Endothelial cell of umbilical vein (primary cell): ENCODE measurements around the gene ATXN2. TPM values are rescaled to one million over a fixed set of nuclear protein-coding genes. Genes with fewer than 3 reads are reported as not detected.

Source experiments
- BruUV-seq: library from RNA; stranded (reverse); fragments of 400-500 nt; replicated peaks from 2 replicates; lab custom pipeline; 2021; lab: Mats Ljungman, UMichigan
- CTCF ChIA-PET: fragments of 300-600, 350-600 bp; sonication (Branson Sonifier 250); formaldehyde crosslinking; loops from one replicate; lab custom pipeline; 2021; ENCODE audit warnings: antibody characterized with exemption, inconsistent platforms; lab: Charles Lee
- POLR2A ChIA-PET: fragments of 300-600, 350-600 bp; sonication (Branson Sonifier 250); formaldehyde crosslinking; loops from one replicate; lab custom pipeline; 2021; ENCODE audit warnings: antibody characterized with exemption, inconsistent platforms; lab: Charles Lee
- DNase-seq: peaks from one replicate; pipeline ENCODE4 v3.0.0-alpha.2; 2011; ENCODE audit warnings: low read depth, low spot score
- FAIRE-seq: peaks from 2 replicates; lab custom pipeline; 2011; peaks lifted over from hg19 to GRCh38; lab: Jason Lieb, UNC
- H2AFZ ChIP-seq: 2 replicates; pipeline ENCODE4 v1.6.0; 2012; ENCODE audit warnings: low read depth, low read length, control low read depth, inconsistent platforms
- H3K27ac ChIP-seq: 2 replicates; pipeline ENCODE4 v1.5.1; 2011; ENCODE audit warnings: low read depth, mild to moderate bottlenecking, control low read depth, low read length, moderate library complexity; ENCODE audit not compliant: insufficient read depth
- H3K27me3 ChIP-seq, 2 experiments: 2 replicates each; pipeline versions ENCODE4 v1.6.0 to v1.6.1; 2011; ENCODE audit warnings: low read length in 2 of 2, mixed read lengths in 1 of 2; ENCODE audit not compliant: control insufficient read depth in 2 of 2, insufficient read depth in 2 of 2
- H3K36me3 ChIP-seq, 2 experiments: 2 replicates in 1 of 2; 3 replicates in 1 of 2; pipeline ENCODE4 v1.5.1; 2011; ENCODE audit warnings: low read length in 2 of 2, mild to moderate bottlenecking in 1 of 2, moderate library complexity in 1 of 2; ENCODE audit not compliant: control insufficient read depth in 2 of 2, insufficient read depth in 2 of 2; ENCODE audit errors: extremely low read depth in 1 of 2
- H3K4me1 ChIP-seq: 3 replicates; pipeline ENCODE4 v1.5.1; 2011; ENCODE audit warnings: mild to moderate bottlenecking, low read length; ENCODE audit not compliant: control insufficient read depth, insufficient read depth; ENCODE audit errors: extremely low read depth
- H3K4me2 ChIP-seq: 2 replicates; pipeline ENCODE4 v1.6.1; 2011; ENCODE audit warnings: low read length, control low read depth, mixed read lengths; ENCODE audit not compliant: insufficient read depth
- H3K4me3 ChIP-seq, 3 experiments: fragments of 200-600 bp in 1 of 3; sonication (generic), shearing (Covaris generic) in 1 of 3; replicated peaks in 1 of 3; 2 replicates each; pipeline ENCODE4 v1.5.1; 2011 to 2016; ENCODE audit warnings: control low read depth in 3 of 3, low read length in 3 of 3, mild to moderate bottlenecking in 2 of 3, inconsistent platforms in 1 of 3, low read depth in 1 of 3, moderate library complexity in 1 of 3; ENCODE audit not compliant: insufficient read depth in 1 of 3
- H3K79me2 ChIP-seq: 2 replicates; pipeline ENCODE4 v1.6.0; 2012; ENCODE audit warnings: low read length, inconsistent platforms; ENCODE audit not compliant: control insufficient read depth, insufficient read depth
- H3K9ac ChIP-seq: replicated peaks from 2 replicates; pipeline ENCODE3; 2011; ENCODE audit warnings: low read length, control low read depth; ENCODE audit not compliant: insufficient read depth; ENCODE audit errors: extremely low read depth
- H3K9me1 ChIP-seq: replicated peaks from 3 replicates; pipeline ENCODE4 v1.6.0; 2011; ENCODE audit warnings: mild to moderate bottlenecking, low read length; ENCODE audit not compliant: control insufficient read depth, insufficient read depth; ENCODE audit errors: extremely low read depth
- H3K9me3 ChIP-seq: replicated peaks from 2 replicates; pipeline ENCODE4 v1.5.1; 2012; ENCODE audit warnings: low read length, inconsistent platforms; ENCODE audit not compliant: control insufficient read depth, insufficient read depth
- H4K20me1 ChIP-seq: replicated peaks from 2 replicates; pipeline ENCODE3; 2011; ENCODE audit warnings: mild to moderate bottlenecking, low read length; ENCODE audit not compliant: control insufficient read depth, insufficient read depth; ENCODE audit errors: extremely low read depth
- CTCF ChIP-seq, 2 donors: IDR thresholded peaks; 1 replicate in 1 of 2; 2 replicates in 1 of 2; pipeline ENCODE4 v1.5.1; 2011; ENCODE audit warnings: low read length in 2 of 2, mild to moderate bottlenecking in 2 of 2, moderate library complexity in 2 of 2, control low read depth in 1 of 2, inconsistent platforms in 1 of 2, low read depth in 1 of 2; ENCODE audit not compliant: insufficient read depth in 1 of 2; ENCODE audit errors: extremely low read depth in 1 of 2
- EZH2 ChIP-seq: IDR thresholded peaks from 2 replicates; pipeline ENCODE4 v1.6.1; 2012; ENCODE audit warnings: borderline replicate concordance, low read depth, mild to moderate bottlenecking, moderate library complexity, low read length, inconsistent platforms; ENCODE audit not compliant: severe bottlenecking
- FOS ChIP-seq: IDR thresholded peaks from 2 replicates; pipeline ENCODE4 v1.6.1; 2011; ENCODE audit warnings: mild to moderate bottlenecking, low read length, moderate library complexity, borderline replicate concordance; ENCODE audit not compliant: insufficient read depth
- GATA2 ChIP-seq: IDR thresholded peaks from 2 replicates; pipeline ENCODE4 v1.7.0; 2011; ENCODE audit warnings: low read depth, mild to moderate bottlenecking, moderate library complexity, mixed read lengths, low read length; ENCODE audit not compliant: insufficient read length, insufficient read depth
- JUN ChIP-seq: IDR thresholded peaks from 2 replicates; pipeline ENCODE4 v1.6.1; 2011; ENCODE audit warnings: borderline replicate concordance, low read depth; ENCODE audit not compliant: insufficient read length, insufficient read depth
- MYC ChIP-seq: IDR thresholded peaks from one replicate; pipeline ENCODE4 v1.6.1; 2011; ENCODE audit warnings: mild to moderate bottlenecking, low read depth, low read length
- POLR2A ChIP-seq: IDR thresholded peaks from 2 replicates; pipeline ENCODE4 v1.6.1; 2012; ENCODE audit warnings: low read depth, mild to moderate bottlenecking, control low read depth, low read length
- POLR2AphosphoS5 ChIP-seq: IDR thresholded peaks from 2 replicates; pipeline ENCODE4 v1.6.1; 2012; ENCODE audit warnings: low read depth, mild to moderate bottlenecking, control low read depth, low read length, moderate library complexity; ENCODE audit not compliant: insufficient read depth
- dilution Hi-C: fragments of 300-500 bp; cut with MboI; formaldehyde crosslinking; loops from one replicate; pipeline ENCODE4 v1.15.0; 2019; ENCODE audit warnings: low sequenced_read_pairs; ENCODE audit not compliant: extremely low pct_ligation_motif_present
- intact Hi-C: fragments of 100-400 bp; cut with micrococcal nuclease; formaldehyde crosslinking; loops from one replicate; pipeline ENCODE4 v1.10.0; 2022
- polyA plus RNA-seq, 4 experiments: library from polyadenylated mRNA; depleted of rRNA in 3 of 4; stranded (reverse) in 3 of 4; unstranded in 1 of 4; fragments of >200 nt; gene quantifications; 2 replicates each; pipeline versions ENCODE4 v1.2.1 to v1.2.3, GENCODE V29; 2011 to 2012; ENCODE audit warnings: missing spikeins in 1 of 4
- total RNA-seq: library from RNA; stranded (reverse); gene quantifications from 2 replicates; pipeline ENCODE4 v1.2.3, GENCODE V29; 2021
- TF ChIP-seq, protein P1 (sequence below): IDR thresholded peaks from 2 replicates; pipeline ENCODE4 v1.6.1; 2011; ENCODE audit not compliant: insufficient read depth, insufficient read length

The ATXN2 gene
- total and polyA plus RNA-seq, 2 donors (not counting 3 experiments of a cell fraction or from before 2014, with no cell fraction given): 58.9 to 86.7 TPM

DNA sequence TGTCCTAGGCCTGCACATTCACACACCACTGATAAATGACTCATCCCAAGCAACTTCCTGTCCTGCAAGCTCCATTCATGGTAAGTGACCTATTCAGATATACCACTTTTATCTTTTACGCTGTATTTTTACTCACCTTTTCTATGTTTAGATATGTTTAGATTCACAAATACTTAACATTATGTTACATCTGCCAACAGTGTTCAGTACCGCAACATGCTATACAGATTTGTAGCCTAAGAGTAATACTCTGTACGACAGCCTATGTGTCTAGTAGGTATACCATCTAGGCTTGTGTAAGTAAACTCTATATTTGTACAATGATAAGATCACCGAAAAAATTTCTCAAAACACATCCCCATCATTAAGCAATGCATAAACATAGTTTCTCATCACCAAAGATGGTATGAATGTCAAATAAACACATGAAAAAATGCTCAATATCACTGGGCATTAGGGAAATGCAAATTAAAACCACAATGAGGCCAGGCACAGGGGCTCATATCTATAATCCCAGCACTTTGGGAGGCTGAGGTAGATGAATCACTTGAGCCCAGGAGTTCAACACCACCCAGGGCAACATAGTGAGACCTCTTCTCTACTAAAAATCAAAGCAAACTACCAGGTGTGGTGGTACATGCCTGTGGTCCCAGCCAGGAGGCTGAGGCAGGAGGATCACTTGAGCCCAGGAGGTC lies 20.7 kb downstream of the ATXN2 start:
- Histone ChIP-seq H4K20me1 (peaks cover 7% of the 10 kb centered on the region), H3K27me3 (no peaks in the 10 kb centered on the region), H2AFZ (no peak overlapping the region), H3K4me3 (no peak overlapping the region), H3K9me3 (no peaks in the 10 kb centered on the region), H3K4me1 (peaks cover 11% of the 10 kb centered on the region), H3K36me3 (no peaks in the 10 kb centered on the region), H3K79me2 (peaks cover 84% of the 10 kb centered on the region), H3K27ac (peak overlapping the region; percentile 66), H3K9me1 (no peaks in the 10 kb centered on the region), H3K4me2 (peak overlapping the region; percentile 27), H3K9ac (no peak overlapping the region)
- intact Hi-C loops (loop anchor here (1.0 kb wide), 2 partner anchors 8 to 20 kb away; no protein-coding TSS in a partner anchor), dilution Hi-C loops (no loop called here)
- POLR2A ChIA-PET: interaction anchor here (0.6 kb wide), 1 partner anchor 14 kb away, joined by 4 read pairs; no protein-coding TSS in a partner anchor
- no TSS peak for BruUV-seq
- CTCF ChIA-PET: interaction anchor here (0.6 to 1.8 kb wide), 4 partner anchors 8 to 181 kb away, joined by 3 to 7 read pairs (median 4); no protein-coding TSS in a partner anchor
- TF ChIP-seq FOS: peak; percentile 78
- peak; percentile 6 for TF ChIP-seq GATA2
- no peak for TF ChIP-seq MYC
- TF ChIP-seq, protein P1, sequence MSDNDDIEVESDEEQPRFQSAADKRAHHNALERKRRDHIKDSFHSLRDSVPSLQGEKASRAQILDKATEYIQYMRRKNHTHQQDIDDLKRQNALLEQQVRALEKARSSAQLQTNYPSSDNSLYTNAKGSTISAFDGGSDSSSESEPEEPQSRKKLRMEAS: no peak
- TF ChIP-seq POLR2AphosphoS5: no peak
- TF ChIP-seq CTCF (IDR thresholded peaks at IDR 0.05; ENCODE audit: extremely low read depth in 1 of 2, insufficient read depth in 1 of 2, low read depth in 1 of 2, low read length in 2 of 2): no peak
- no peak for TF ChIP-seq EZH2
- TF ChIP-seq JUN: peak; percentile 86
- TF ChIP-seq POLR2A: no peak
- DNase-seq (peak; percentile 64), FAIRE-seq (peak; percentile 92)
